Measurements from ENCODE around the gene WSB1. TPM values are rescaled to one million over a fixed set of nuclear protein-coding genes. Genes with fewer than 3 reads are reported as not detected.

Gene WSB1
- total RNA-seq (2022; extraction: Qiagen RNA extraction), result 60.3 to 85.3 TPM (median 71.9 TPM) in 5 replicates

GRCh38 chr17:27293898-27294688, at the start of gene WSB1:
TSS of gene WSB1 (plus strand) at chr17:27294114. CDS start at chr17:27294396, 282 bp downstream.

Other genes with a start within 250 kb of the WSB1 start
- 9.6 to 16.2 TPM (median 14.9 TPM) in 5 replicates for gene KSR1, start 162.3 kb downstream of the WSB1 start, total RNA-seq (2022; extraction: Qiagen RNA extraction)

Measured in A549 treated with Mapracorat at 1 μM for 4 hours (cell line).